Neural progenitor cell (in vitro differentiated cells): ENCODE measurements around the gene CHST15.

Experiments
- CTCF ChIP-seq: fragments of 200-600 bp; sonication (generic); IDR thresholded peaks from 2 replicates; pipeline ENCODE4 v1.5.1; 2017; ENCODE audit warnings: antibody characterized with exemption, mild to moderate bottlenecking
- EZH2phosphoT487 ChIP-seq: fragments of 200-600 bp; sonication (generic); IDR thresholded peaks from 2 replicates; pipeline ENCODE4 v1.6.1; 2017; ENCODE audit warnings: antibody characterized with exemption

- TF ChIP-seq CTCF (no peak), EZH2phosphoT487 (no peak)
Measured at GRCh38 chr10:124119216-124119615, 25.8 kb upstream of the CHST15 start.
